H1 (cell line): ENCODE results near the gene IQSEC3. TPM values are rescaled to one million over a fixed set of nuclear protein-coding genes. Genes with fewer than 3 reads are reported as not detected.

Experiments used
- CBX8 ChIP-seq: fragments of 300-800, 300-1000 bp; sonication (generic); IDR thresholded peaks from 2 replicates; pipeline ENCODE4 v1.7.1; 2016; ENCODE audit warnings: low read depth, low read length, borderline replicate concordance
- CHD2 ChIP-seq: IDR thresholded peaks from 2 replicates; pipeline ENCODE4 v1.6.1; 2012; ENCODE audit warnings: low read length, improper control_type of control experiment
- EP300 ChIP-seq, 2 experiments: IDR thresholded peaks; 1 replicate in 1 of 2; 2 replicates in 1 of 2; pipeline ENCODE4 v1.6.1; 2011 to 2012; ENCODE audit warnings: low read depth in 2 of 2, low read length in 2 of 2, mild to moderate bottlenecking in 2 of 2, borderline replicate concordance in 1 of 2, inconsistent platforms in 1 of 2, moderate library complexity in 1 of 2
- JUN ChIP-seq: IDR thresholded peaks from 2 replicates; pipeline ENCODE4 v1.6.1; 2011; ENCODE audit warnings: low read depth, mild to moderate bottlenecking, improper control_type of control experiment, low read length
- KDM5A ChIP-seq: fragments of 200-600 bp; IDR thresholded peaks from 2 replicates; pipeline ENCODE4 v1.7.1; 2012; ENCODE audit warnings: mild to moderate bottlenecking, low read length, inconsistent platforms, mixed read lengths
- NANOG ChIP-seq: IDR thresholded peaks from 2 replicates; pipeline ENCODE4 v1.6.1; 2011; ENCODE audit warnings: low read length, low read depth, mild to moderate bottlenecking, inconsistent platforms; ENCODE audit not compliant: insufficient read depth, poor library complexity, severe bottlenecking
- NRF1 ChIP-seq: IDR thresholded peaks from 2 replicates; pipeline ENCODE4 v1.6.1; 2011; ENCODE audit warnings: mild to moderate bottlenecking, low read depth, low read length, improper control_type of control experiment
- RXRA ChIP-seq: IDR thresholded peaks from 2 replicates; pipeline ENCODE4 v1.6.1; 2011; ENCODE audit warnings: low read depth, mild to moderate bottlenecking, low read length, moderate library complexity; ENCODE audit not compliant: insufficient read depth
- SP2 ChIP-seq: IDR thresholded peaks from 2 replicates; pipeline ENCODE4 v1.6.1; 2012; ENCODE audit warnings: mild to moderate bottlenecking, low read length, inconsistent platforms
- TBP ChIP-seq: IDR thresholded peaks from 2 replicates; pipeline ENCODE4 v1.6.1; 2011; ENCODE audit warnings: low read depth, low read length, improper control_type of control experiment
- polyA plus RNA-seq, 7 experiments: library from polyadenylated mRNA; depleted of rRNA in 3 of 7; stranded (reverse) in 5 of 7; unstranded in 2 of 7; fragments of >200 nt in 5 of 7; fragments of 200-250 nt in 2 of 7; gene quantifications; 1 replicate in 5 of 7; 2 replicates in 1 of 7; 4 replicates in 1 of 7; pipeline versions ENCODE4 v1.2.1 to v1.2.3, GENCODE V29; 2011 to 2013; ENCODE audit warnings: missing spikeins in 2 of 7, mixed read lengths in 2 of 7
- total RNA-seq: library from RNA; stranded (reverse); fragmentation: NEBNext Ultra II Directional; extraction: Animal tissue kit (Norgen Biotek cat#: 25700); gene quantifications from 2 replicates; pipeline ENCODE4 v1.2.1, GENCODE V29; 2021
- TF ChIP-seq, protein P1 (sequence below): IDR thresholded peaks from 2 replicates; pipeline ENCODE4 v1.6.1; 2012; ENCODE audit warnings: low read length, inconsistent platforms

The IQSEC3 gene
- total and polyA plus RNA-seq, 2 of the 8 experiments (the other 6 are each of a cell fraction or from before 2014, with no cell fraction given), result 1.2 to 3.1 TPM

DNA sequence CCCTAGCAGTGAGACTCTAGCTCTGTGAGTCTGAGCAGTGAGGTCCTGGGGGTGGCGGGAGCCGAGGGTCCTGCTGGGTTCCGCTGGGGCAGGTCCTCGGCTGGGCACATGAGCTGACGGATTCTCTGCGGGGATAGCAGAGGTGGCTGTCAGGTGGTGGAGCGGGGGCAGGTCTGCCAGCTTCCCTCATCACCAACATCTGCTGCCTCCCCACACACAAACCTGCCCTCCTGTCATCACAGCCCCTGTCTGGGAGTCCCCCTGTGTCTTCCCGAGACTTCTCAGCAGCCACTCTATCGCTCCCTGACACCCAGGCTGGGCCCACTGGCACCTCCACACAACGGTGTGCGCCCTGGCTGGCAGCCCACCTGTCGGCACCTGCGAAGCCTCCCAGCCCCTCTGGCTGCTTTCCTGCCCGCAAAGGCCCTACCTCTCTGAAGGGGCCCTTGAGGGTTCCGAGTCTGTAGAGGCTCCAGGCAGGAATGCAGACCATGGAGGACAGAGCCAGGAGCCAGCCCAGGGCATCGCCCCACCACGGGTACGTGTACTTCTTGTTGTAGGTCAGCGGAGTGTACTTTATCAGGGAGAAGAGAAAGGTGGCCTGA lies 154.5 kb downstream of the IQSEC3 start (continued):
- TF ChIP-seq KDM5A, result no peak
- TF ChIP-seq CHD2, result no peak
- TF ChIP-seq CBX8, result no peak
- TF ChIP-seq EP300 (IDR thresholded peaks at IDR 0.05; ENCODE audit: borderline replicate concordance in 1 of 2, low read depth in 2 of 2, low read length in 2 of 2), result no peak
- TF ChIP-seq RXRA, result no peak
- TF ChIP-seq NANOG, result no peak
- no peak for TF ChIP-seq SP2
- no peak for TF ChIP-seq TBP
- TF ChIP-seq, protein P1, sequence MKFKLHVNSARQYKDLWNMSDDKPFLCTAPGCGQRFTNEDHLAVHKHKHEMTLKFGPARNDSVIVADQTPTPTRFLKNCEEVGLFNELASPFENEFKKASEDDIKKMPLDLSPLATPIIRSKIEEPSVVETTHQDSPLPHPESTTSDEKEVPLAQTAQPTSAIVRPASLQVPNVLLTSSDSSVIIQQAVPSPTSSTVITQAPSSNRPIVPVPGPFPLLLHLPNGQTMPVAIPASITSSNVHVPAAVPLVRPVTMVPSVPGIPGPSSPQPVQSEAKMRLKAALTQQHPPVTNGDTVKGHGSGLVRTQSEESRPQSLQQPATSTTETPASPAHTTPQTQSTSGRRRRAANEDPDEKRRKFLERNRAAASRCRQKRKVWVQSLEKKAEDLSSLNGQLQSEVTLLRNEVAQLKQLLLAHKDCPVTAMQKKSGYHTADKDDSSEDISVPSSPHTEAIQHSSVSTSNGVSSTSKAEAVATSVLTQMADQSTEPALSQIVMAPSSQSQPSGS, result no peak
- TF ChIP-seq NRF1, result no peak
- no peak for TF ChIP-seq JUN
